Effector memory CD8-positive, alpha-beta T cell (primary cell): ENCODE measurements around the gene MYO1B.

Experiments
- ATAC-seq: fragments of 150-1000 bp; cut with Tn5 transposase; replicated peaks from 2 replicates; pipeline ENCODE4 v1.10.0; 2021; ENCODE audit warnings: mild to moderate bottlenecking, moderate library complexity
- DNase-seq, 3 experiments: peaks; one replicate each; pipeline ENCODE4 v3.0.0; 2021
- H3K27ac Mint-ChIP-seq, 2 donors: one replicate each; pipeline ENCODE4 v1.8.0; 2022; ENCODE audit warnings: mild to moderate bottlenecking in 2 of 2, mixed read lengths in 2 of 2, moderate library complexity in 2 of 2
- H3K27me3 Mint-ChIP-seq, 2 donors: one replicate each; pipeline ENCODE4 v1.8.0; 2022; ENCODE audit warnings: mixed read lengths in 2 of 2
- H3K36me3 Mint-ChIP-seq: one replicate; pipeline ENCODE4 v1.8.0; 2022; ENCODE audit warnings: mild to moderate bottlenecking, moderate library complexity, mixed read lengths; ENCODE audit not compliant: insufficient read depth
- H3K4me1 Mint-ChIP-seq, 2 donors: one replicate each; pipeline ENCODE4 v1.8.0; 2022; ENCODE audit warnings: low read depth in 2 of 2, mixed read lengths in 2 of 2
- H3K4me3 Mint-ChIP-seq, 2 donors: one replicate each; pipeline ENCODE4 v1.8.0; 2022; ENCODE audit warnings: mild to moderate bottlenecking in 2 of 2, mixed read lengths in 2 of 2, moderate library complexity in 2 of 2
- H3K9me3 Mint-ChIP-seq, 2 donors: one replicate each; pipeline ENCODE4 v1.8.0; 2022; ENCODE audit warnings: mixed read lengths in 2 of 2

Gene MYO1B

DNA sequence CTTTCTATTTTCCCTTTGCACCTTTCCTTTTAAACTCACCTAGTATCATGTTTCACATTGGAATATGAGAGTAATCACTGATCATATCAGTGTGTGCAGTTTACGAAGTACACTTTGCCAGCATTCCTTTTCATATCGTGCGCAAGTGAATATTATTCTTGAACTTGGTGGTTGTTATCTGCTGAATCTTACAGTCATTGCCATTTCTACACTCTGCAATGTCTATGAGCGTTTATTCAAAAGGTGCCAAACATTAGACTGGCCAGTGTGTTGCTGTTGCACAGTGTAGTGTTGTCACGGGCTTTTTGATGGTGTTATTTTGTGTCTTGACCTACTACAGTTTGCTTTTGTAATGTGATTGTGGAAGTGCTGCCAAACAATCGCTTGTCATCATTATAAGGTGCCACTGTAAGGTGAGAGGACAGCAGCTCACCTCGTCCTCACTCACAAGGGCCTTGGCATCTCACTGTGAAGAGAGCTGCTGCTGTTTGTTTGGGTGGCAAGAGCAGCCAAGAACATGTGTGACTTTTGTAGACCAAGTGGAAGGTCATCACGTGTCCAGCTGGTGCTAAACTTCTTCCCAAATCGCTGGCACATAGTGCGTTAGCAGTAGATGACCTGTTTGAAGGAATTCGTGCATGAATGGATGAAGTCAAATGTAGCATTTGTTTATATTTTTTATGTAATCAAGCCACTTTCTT, 113.3 kb downstream of the MYO1B start:
- Mint-ChIP-seq H3K27me3 (peaks cover 36 to 47% of the 10 kb centered on the region in 2 donors), H3K27ac (no peak overlapping the region), H3K36me3 (no peaks in the 10 kb centered on the region), H3K4me3 (no peak overlapping the region), H3K9me3 (peaks cover 0 to 8% of the 10 kb centered on the region in 2 donors), H3K4me1 (peaks cover 9 to 11% of the 10 kb centered on the region in 2 donors)
- DNase-seq (no peak), ATAC-seq (no peak)

DNA sequence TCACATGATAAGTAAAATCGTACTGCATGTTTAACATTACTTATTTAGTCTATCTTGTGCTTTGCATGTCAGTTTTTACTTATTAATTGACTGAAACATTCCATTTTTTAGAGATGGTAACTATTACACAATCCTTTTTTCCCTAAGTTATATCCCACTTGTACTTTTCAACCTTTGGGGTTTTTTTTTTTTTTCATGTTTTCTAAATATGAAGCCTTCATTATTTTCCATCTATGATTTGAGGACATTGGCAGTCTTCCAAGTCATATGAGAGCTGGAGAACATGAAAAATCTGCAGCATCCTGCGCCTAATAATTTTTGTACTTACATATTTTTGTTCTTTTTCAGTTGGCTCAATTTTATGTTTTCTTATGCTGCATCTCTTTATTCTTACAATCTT, 113.9 kb downstream of the MYO1B start:
- ATAC-seq (no peak), DNase-seq (no peak)
- H3K4me3 Mint-ChIP-seq: no peak overlapping the region
- H3K27me3 Mint-ChIP-seq: peaks cover 41 to 53% of the 10 kb centered on the region in 2 donors
- no peak overlapping the region for H3K27ac Mint-ChIP-seq
- H3K36me3 Mint-ChIP-seq: no peaks in the 10 kb centered on the region
- H3K9me3 Mint-ChIP-seq: peaks cover 0 to 8% of the 10 kb centered on the region in 2 donors
- peaks cover 9 to 11% of the 10 kb centered on the region in 2 donors for H3K4me1 Mint-ChIP-seq

DNA sequence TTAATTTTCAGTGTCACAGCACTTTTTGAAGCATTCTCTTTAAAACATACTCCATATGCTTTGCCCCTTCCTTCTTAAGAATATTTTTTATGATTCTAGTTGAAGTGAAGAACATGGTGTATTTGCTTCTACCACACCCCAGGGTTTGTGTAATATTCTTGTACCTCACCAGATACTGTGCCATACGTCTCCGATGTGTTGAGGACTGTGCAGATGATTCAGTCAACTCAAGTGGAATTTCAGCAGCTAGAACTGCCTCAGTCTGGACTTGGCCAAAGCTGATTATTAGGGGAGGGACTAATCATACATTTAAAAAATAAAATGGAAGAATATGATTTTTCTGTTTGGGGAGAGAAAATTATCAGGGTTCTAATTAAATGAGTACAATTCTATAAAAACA, 115.7 kb downstream of the MYO1B start:
- H3K27ac Mint-ChIP-seq: no peak overlapping the region
- H3K4me1 Mint-ChIP-seq: peaks cover 1 to 3% of the 10 kb centered on the region in 2 donors
- H3K36me3 Mint-ChIP-seq: no peaks in the 10 kb centered on the region
- H3K27me3 Mint-ChIP-seq: peaks cover 47 to 57% of the 10 kb centered on the region in 2 donors
- DNase-seq (no peak), ATAC-seq (no peak)
- H3K9me3 Mint-ChIP-seq: no peaks in the 10 kb centered on the region
- H3K4me3 Mint-ChIP-seq: no peak overlapping the region

DNA sequence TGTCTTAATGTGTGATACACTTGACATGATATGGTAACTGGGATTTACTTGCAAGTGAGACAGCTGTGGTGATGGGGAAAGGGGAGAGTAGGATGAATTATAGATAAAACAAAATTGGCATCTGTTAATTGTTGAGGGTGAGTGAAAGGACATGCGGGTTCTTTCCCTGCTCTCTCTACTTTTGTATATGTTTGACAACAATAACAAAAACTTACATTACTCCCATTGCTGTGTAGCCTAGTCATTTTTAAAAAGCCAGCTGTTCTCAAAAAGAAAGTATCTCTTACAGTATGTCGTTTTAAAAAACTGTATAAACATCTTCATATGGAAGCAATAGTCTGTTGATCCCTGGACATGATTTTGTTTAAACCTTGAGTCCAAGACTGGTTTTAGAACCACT, 117.6 kb downstream of the MYO1B start:
- Mint-ChIP-seq H3K9me3 (no peaks in the 10 kb centered on the region), H3K27ac (no peak overlapping the region)

DNA sequence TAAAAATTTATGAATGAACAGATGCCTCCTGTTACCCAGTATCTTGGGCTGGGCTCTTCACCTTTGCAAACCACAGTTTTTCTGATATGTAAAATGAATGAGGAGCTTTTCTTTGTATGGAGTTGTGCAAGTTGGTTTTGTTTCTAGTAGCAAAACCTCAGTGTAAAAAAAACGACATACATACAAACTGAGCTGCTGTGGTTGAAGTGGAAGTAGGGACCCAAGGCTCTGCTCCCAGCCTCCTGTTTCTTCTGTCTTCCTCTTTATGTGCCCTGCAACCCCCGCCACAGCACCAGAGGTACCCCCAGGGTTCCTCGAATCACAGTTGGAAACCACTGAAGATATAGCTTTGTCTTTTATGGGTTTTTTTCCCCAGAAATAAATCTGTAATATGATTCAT, 118.1 kb downstream of the MYO1B start:
- peaks cover 0 to 1% of the 10 kb centered on the region in 2 donors for H3K4me1 Mint-ChIP-seq
- no peak for ATAC-seq
- no peak overlapping the region for H3K4me3 Mint-ChIP-seq
- DNase-seq: no peak
- H3K27me3 Mint-ChIP-seq: peaks cover 45 to 48% of the 10 kb centered on the region in 2 donors
- no peaks in the 10 kb centered on the region for H3K9me3 Mint-ChIP-seq
- no peak overlapping the region for H3K27ac Mint-ChIP-seq
- H3K36me3 Mint-ChIP-seq: no peaks in the 10 kb centered on the region

More for the DNA sequence above, 117.6 kb downstream of the MYO1B start:
- peaks cover 48 to 51% of the 10 kb centered on the region in 2 donors for H3K27me3 Mint-ChIP-seq
- no peaks in the 10 kb centered on the region for H3K36me3 Mint-ChIP-seq
- no peak overlapping the region for H3K4me3 Mint-ChIP-seq
- ATAC-seq: no peak
- DNase-seq: no peak
- peaks cover 0 to 1% of the 10 kb centered on the region in 2 donors for H3K4me1 Mint-ChIP-seq

DNA sequence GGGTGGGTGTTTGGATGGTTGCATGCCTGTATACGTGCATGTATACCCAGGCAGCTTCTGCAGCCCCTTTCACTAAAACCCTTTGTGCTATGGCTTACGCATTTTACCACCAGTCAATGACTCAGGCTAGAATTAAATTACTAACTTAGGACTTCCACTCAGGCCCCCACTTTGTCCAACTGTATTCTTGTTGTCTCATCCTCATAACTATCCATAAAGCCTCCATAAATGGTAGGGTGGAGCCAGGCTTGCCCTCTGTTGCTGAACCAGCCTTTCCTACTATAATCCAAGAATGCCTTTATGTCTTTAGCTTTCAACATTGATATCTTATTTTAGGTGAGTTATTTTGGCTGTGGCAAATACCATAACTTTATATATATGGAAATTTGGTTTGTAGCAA, 119.9 kb downstream of the MYO1B start:
- no peak overlapping the region for H3K27ac Mint-ChIP-seq
- H3K27me3 Mint-ChIP-seq: peaks cover 29 to 34% of the 10 kb centered on the region in 2 donors
- H3K4me1 Mint-ChIP-seq: peaks cover 0 to 1% of the 10 kb centered on the region in 2 donors
- no peaks in the 10 kb centered on the region for H3K36me3 Mint-ChIP-seq
- ATAC-seq: no peak
- no peak overlapping the region for H3K4me3 Mint-ChIP-seq
- no peak for DNase-seq
- no peaks in the 10 kb centered on the region for H3K9me3 Mint-ChIP-seq

DNA sequence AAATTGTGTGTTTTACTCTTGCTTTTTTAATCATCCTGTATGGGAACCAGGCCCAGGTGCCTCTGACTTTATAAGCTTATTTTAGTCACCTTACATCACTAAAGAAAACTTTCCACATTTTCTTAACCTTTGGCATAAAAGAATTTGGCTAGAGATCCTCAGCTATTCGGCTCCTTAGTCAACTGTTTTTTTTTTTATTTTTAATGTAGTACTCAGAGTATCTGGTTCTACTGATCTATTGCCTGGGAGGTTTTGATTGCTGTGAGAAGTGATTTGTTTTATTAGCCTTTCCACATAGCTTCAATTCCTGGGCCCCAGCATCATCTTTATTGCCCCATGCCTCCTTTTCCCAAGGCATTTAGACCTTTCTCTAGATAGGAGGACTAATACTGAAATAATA, 121.0 kb downstream of the MYO1B start:
- no peak for DNase-seq
- H3K36me3 Mint-ChIP-seq: no peaks in the 10 kb centered on the region
- peaks cover 0 to 1% of the 10 kb centered on the region in 2 donors for H3K4me1 Mint-ChIP-seq
- no peak overlapping the region for H3K4me3 Mint-ChIP-seq
- no peak for ATAC-seq
- H3K27ac Mint-ChIP-seq: no peak overlapping the region
- H3K9me3 Mint-ChIP-seq: no peaks in the 10 kb centered on the region
- peaks cover 19 to 25% of the 10 kb centered on the region in 2 donors for H3K27me3 Mint-ChIP-seq

DNA sequence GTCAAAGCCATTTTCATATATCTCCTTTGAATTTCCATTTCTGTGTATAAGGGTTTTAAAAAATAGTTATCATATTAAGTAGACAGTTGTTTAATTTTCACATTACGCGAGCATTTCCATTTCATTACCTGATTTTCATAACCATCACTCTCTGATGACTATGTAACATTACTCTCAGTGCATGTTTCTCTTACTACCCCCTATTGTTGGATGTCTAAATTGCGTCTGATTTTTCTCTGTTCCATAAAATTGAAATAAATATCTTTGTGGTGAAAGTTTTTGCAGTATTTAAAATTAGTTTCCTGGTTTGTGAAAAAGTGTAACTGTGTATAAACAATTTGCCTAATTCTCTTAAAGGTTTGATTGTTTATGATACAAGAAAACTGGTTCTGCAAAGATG, 123.8 kb downstream of the MYO1B start:
- Mint-ChIP-seq H3K4me3 (no peak overlapping the region), H3K36me3 (no peaks in the 10 kb centered on the region), H3K27ac (no peak overlapping the region), H3K27me3 (peaks cover 14 to 18% of the 10 kb centered on the region in 2 donors), H3K9me3 (no peaks in the 10 kb centered on the region), H3K4me1 (no peaks in the 10 kb centered on the region)
- ATAC-seq: no peak
- DNase-seq: no peak

DNA sequence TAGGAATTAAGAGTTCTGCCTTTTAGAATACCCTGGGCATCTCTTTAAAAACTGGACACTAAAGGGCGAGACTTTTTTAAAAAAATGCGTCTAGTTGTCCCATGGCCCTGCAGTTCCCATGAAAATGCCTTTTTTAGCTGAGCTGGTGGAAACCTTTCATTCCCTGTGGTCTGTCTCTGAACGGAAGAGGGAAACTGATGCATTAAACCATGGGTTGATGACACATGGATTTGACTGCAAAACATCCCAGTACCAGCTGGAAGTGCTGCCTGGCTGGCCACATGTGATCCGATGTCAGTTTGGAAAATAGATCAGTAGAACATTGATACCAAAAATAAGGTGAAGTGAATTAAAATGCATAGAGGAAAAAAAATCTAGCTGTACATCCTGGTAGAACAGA, 129.2 kb downstream of the MYO1B start:
- Mint-ChIP-seq H3K36me3 (no peaks in the 10 kb centered on the region), H3K4me3 (no peak overlapping the region), H3K9me3 (no peaks in the 10 kb centered on the region), H3K27me3 (peaks cover 0 to 6% of the 10 kb centered on the region in 2 donors), H3K4me1 (no peaks in the 10 kb centered on the region), H3K27ac (no peak overlapping the region)
- ATAC-seq (no peak), DNase-seq (no peak)

DNA sequence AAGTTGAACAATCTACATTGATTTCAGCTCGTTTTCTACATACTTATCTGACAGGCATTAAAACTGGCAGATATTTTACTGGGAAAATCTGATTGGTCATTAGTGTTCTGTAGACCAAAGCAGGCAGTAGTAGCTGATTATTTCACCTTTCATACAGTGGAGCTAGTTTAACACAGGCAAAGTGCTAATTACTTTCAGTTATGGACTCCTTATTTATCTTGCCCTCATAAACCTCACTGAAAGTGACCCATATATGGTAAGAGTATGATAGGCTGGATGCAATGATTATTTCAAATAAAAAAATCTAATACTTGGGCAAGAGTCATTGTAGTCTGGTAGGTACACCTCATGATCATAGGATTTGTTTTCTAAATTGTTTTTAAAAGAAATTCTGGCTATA, 129.7 kb downstream of the MYO1B start:
- no peak overlapping the region for H3K4me3 Mint-ChIP-seq

DNA sequence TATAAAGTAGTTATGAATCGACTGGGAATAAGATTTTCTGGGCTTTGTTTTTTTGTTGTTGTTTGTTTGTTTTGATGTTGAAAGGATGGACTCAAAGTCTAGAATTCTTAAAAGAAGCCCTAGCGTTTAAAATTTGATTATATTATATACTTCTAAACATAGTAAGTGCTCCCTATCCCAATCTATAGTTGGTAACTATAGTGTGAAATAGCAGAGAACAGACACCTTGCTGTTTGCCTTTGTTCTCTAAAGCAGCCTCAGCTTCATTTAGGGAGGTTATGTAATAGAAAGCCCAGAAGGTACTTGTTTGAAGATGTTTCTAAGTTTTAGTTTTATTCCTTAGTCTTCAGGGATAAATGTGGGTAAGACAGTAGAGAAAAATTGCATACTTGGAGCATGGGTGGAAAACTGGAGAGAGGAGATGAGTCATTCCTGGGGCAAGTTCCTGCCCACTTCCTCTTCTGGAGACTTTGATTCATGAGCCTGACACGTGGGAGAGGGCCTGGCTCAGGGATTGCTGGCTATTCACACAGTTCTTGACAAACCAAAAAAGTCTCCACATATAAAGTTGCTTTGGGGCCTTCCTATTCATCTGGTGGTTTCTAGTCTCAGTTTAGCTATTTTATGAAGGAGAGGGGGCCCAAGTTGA, 131.9 kb downstream of the MYO1B start:
- DNase-seq (no peak), ATAC-seq (no peak)
- Mint-ChIP-seq H3K27me3 (peaks cover 0 to 6% of the 10 kb centered on the region in 2 donors), H3K36me3 (no peaks in the 10 kb centered on the region), H3K4me1 (no peaks in the 10 kb centered on the region), H3K4me3 (no peak overlapping the region), H3K27ac (no peak overlapping the region), H3K9me3 (no peaks in the 10 kb centered on the region)

More for the DNA sequence above, 129.7 kb downstream of the MYO1B start:
- H3K27me3 Mint-ChIP-seq: peaks cover 0 to 6% of the 10 kb centered on the region in 2 donors
- ATAC-seq (no peak), DNase-seq (no peak)
- no peak overlapping the region for H3K27ac Mint-ChIP-seq
- H3K4me1 Mint-ChIP-seq: no peaks in the 10 kb centered on the region
- H3K9me3 Mint-ChIP-seq: no peaks in the 10 kb centered on the region
- no peaks in the 10 kb centered on the region for H3K36me3 Mint-ChIP-seq

DNA sequence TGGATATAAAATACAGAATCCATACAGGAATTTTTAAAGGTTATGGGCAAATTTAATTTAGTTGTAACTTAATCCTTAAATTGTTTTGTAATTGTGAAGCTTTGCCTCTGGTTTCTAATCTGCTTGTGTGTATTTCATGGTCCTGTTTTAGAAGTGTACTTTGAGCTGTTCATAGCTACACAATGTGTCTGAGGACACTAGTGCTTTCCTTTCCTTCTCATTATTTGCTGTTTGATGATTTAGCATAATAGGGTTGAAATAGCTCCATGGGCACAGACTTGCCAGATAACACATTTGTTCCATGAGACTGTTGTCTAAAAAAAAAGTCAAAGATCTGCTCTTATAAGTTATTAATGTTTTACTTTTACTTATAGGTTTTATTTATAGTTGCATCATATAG, 134.2 kb downstream of the MYO1B start:
- no peaks in the 10 kb centered on the region for H3K9me3 Mint-ChIP-seq

DNA sequence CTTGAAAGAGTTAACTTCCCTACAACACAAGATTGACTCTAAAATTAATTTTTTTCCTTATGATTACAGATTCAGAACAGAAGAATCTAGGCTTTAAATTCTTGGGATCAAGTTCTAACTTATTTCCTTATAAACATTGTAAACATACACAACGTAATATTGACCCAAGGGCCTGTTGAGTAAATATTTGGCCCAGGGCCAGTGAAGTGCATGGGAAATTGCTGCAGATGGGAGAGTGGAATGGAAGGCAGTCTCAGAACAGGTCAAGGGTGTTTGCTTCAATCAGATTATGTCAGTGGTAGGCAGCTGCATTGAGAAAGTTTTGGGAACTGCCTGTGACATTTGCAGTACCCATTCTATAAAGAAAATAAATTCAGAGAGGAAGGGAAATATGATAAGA, 137.6 kb downstream of the MYO1B start:
- Mint-ChIP-seq H3K4me3 (no peak overlapping the region), H3K9me3 (no peaks in the 10 kb centered on the region), H3K36me3 (no peaks in the 10 kb centered on the region), H3K27me3 (peaks cover 0 to 11% of the 10 kb centered on the region in 2 donors), H3K27ac (no peak overlapping the region), H3K4me1 (no peaks in the 10 kb centered on the region)
- no peak for ATAC-seq
- no peak for DNase-seq

More for the DNA sequence above, 134.2 kb downstream of the MYO1B start:
- no peaks in the 10 kb centered on the region for H3K36me3 Mint-ChIP-seq
- H3K4me3 Mint-ChIP-seq: no peak overlapping the region
- peaks cover 0 to 6% of the 10 kb centered on the region in 2 donors for H3K27me3 Mint-ChIP-seq
- no peak for DNase-seq
- H3K4me1 Mint-ChIP-seq: no peaks in the 10 kb centered on the region
- no peak overlapping the region for H3K27ac Mint-ChIP-seq
- ATAC-seq: no peak

DNA sequence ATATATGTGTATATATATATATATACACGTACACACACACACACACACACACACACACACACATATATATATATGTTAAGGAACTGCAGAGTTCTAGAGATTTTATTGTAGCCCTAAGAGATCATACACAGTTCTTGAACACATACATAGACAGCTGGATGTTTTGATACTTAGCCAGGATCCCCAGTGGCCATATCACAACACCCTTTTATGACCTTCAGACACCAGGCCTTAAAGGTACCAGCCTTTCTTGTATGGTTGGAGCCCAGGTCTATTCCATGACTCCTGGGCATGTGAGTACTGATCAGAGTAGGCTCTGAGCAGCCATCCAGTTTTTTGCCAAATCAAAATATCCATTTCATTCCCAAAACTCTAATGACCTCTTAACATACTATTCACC, 138.3 kb downstream of the MYO1B start:
- H3K27me3 Mint-ChIP-seq: peaks cover 0 to 5% of the 10 kb centered on the region in 2 donors
- H3K4me1 Mint-ChIP-seq: no peaks in the 10 kb centered on the region
- no peak overlapping the region for H3K27ac Mint-ChIP-seq
- DNase-seq (no peak), ATAC-seq (no peak)
- H3K9me3 Mint-ChIP-seq: no peaks in the 10 kb centered on the region
- no peaks in the 10 kb centered on the region for H3K36me3 Mint-ChIP-seq
- H3K4me3 Mint-ChIP-seq: no peak overlapping the region
